Loucy (cell line): ENCODE results near the gene TOP3A.

ENCODE experiments used
- H2AFZ ChIP-seq: fragments of 200-600 bp; sonication (generic); 2 replicates; pipeline ENCODE4 v1.6.0; 2016; ENCODE audit warnings: antibody characterized with exemption, mild to moderate bottlenecking, low read length, moderate library complexity
- H3F3A ChIP-seq: fragments of 200-600 bp; 2 replicates; pipeline ENCODE4 v1.6.0; 2016; ENCODE audit warnings: antibody characterized with exemption, low read depth, mild to moderate bottlenecking
- H3K27me3 ChIP-seq: fragments of 200-600 bp; sonication (generic); 2 replicates; pipeline ENCODE4 v1.6.1; 2014; ENCODE audit warnings: low read length, mild to moderate bottlenecking; ENCODE audit not compliant: insufficient read depth, poor library complexity, severe bottlenecking
- H3K36me3 ChIP-seq: fragments of 200-600 bp; sonication (generic); 2 replicates; pipeline ENCODE4 v1.6.1; 2016; ENCODE audit warnings: low read length; ENCODE audit not compliant: insufficient read depth
- H3K4me1 ChIP-seq: fragments of 200-600 bp; sonication (generic); 2 replicates; pipeline ENCODE4 v1.5.1; 2014; ENCODE audit warnings: low read length, mild to moderate bottlenecking; ENCODE audit not compliant: insufficient read depth, poor library complexity, severe bottlenecking
- H3K4me2 ChIP-seq: fragments of 200-600 bp; sonication (generic); 2 replicates; pipeline ENCODE4 v1.6.0; 2014; ENCODE audit warnings: antibody characterized with exemption, low read length, low read depth, mild to moderate bottlenecking; ENCODE audit not compliant: poor library complexity, severe bottlenecking
- H3K4me3 ChIP-seq: fragments of 200-600 bp; sonication (generic); 2 replicates; pipeline ENCODE4 v1.5.1; 2014; ENCODE audit warnings: low read length, mild to moderate bottlenecking, mixed read lengths; ENCODE audit not compliant: poor library complexity, severe bottlenecking
- H3K79me2 ChIP-seq: fragments of 200-600 bp; sonication (generic); 2 replicates; pipeline ENCODE4 v1.6.1; 2014; ENCODE audit warnings: low read length; ENCODE audit not compliant: insufficient read depth
- H3K9ac ChIP-seq: fragments of 200-600 bp; sonication (generic); 2 replicates; pipeline ENCODE4 v1.6.0; 2014; ENCODE audit warnings: mild to moderate bottlenecking, low read depth, low read length, moderate library complexity; ENCODE audit not compliant: poor library complexity, severe bottlenecking
- H3K9me2 ChIP-seq: fragments of 200-600 bp; sonication (generic); replicated peaks from 2 replicates; pipeline ENCODE4 v1.6.1; 2016; ENCODE audit warnings: low read depth, low read length, mixed read lengths
- H3K9me3 ChIP-seq: fragments of 200-600 bp; sonication (generic); 2 replicates; pipeline ENCODE4 v1.6.1; 2014; ENCODE audit warnings: mild to moderate bottlenecking, antibody characterized with exemption, low read length, low read depth; ENCODE audit not compliant: insufficient read depth
- H4K20me1 ChIP-seq: fragments of 200-600 bp; sonication (generic); 2 replicates; pipeline ENCODE4 v1.6.0; 2014; ENCODE audit warnings: antibody characterized with exemption, low read length, mild to moderate bottlenecking; ENCODE audit not compliant: insufficient read depth, poor library complexity, severe bottlenecking
- EZH2phosphoT487 ChIP-seq: fragments of 200-600 bp; IDR thresholded peaks from 2 replicates; pipeline ENCODE4 v1.6.1; 2018; ENCODE audit warnings: antibody characterized with exemption, mild to moderate bottlenecking, moderate library complexity, borderline replicate concordance
- TF ChIP-seq, protein P1 (sequence below): fragments of 200-600 bp; sonication (generic); conservative IDR thresholded peaks from 2 replicates; pipeline ENCODE4 v1.5.1; 2014; ENCODE audit warnings: mild to moderate bottlenecking, antibody characterized with exemption, low read length

The TOP3A gene

DNA sequence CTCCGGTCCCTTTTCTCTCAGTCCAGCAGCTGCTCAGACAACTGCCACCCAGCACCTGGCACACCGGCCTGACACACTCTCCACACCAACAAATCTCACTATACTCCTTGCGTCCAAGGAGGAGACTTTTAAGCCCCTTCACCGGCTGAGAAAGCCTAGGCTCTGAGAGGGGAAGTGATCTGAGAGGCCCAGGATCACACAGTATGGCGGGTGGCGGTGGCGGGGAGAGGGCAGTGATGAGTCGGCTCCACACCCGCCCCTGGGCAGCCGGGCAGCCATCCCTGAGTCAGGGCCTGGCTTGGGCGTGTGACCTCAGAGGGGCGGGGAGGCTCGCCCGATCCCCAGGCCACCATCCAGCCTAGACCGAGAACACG lies 56.8 kb downstream of the TOP3A start:
- Histone ChIP-seq H3F3A (no peaks in the 10 kb centered on the region), H3K27me3 (no peaks in the 10 kb centered on the region), H3K9me2 (no peaks in the 10 kb centered on the region), H3K9ac (peak overlapping the region; percentile 84), H4K20me1 (peaks cover 25% of the 10 kb centered on the region), H3K79me2 (peaks cover 40% of the 10 kb centered on the region), H3K36me3 (peaks cover 21% of the 10 kb centered on the region; the same call in 1 of the 2 replicates), H3K4me1 (peaks cover 27% of the 10 kb centered on the region), H2AFZ (peak overlapping the region; percentile 99), H3K9me3 (no peaks in the 10 kb centered on the region), H3K4me2 (peak overlapping the region; percentile 80), H3K4me3 (peak overlapping the region; percentile 76)
- TF ChIP-seq EZH2phosphoT487, result no peak
- TF ChIP-seq, protein P1, sequence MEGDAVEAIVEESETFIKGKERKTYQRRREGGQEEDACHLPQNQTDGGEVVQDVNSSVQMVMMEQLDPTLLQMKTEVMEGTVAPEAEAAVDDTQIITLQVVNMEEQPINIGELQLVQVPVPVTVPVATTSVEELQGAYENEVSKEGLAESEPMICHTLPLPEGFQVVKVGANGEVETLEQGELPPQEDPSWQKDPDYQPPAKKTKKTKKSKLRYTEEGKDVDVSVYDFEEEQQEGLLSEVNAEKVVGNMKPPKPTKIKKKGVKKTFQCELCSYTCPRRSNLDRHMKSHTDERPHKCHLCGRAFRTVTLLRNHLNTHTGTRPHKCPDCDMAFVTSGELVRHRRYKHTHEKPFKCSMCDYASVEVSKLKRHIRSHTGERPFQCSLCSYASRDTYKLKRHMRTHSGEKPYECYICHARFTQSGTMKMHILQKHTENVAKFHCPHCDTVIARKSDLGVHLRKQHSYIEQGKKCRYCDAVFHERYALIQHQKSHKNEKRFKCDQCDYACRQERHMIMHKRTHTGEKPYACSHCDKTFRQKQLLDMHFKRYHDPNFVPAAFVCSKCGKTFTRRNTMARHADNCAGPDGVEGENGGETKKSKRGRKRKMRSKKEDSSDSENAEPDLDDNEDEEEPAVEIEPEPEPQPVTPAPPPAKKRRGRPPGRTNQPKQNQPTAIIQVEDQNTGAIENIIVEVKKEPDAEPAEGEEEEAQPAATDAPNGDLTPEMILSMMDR, result no peak

DNA sequence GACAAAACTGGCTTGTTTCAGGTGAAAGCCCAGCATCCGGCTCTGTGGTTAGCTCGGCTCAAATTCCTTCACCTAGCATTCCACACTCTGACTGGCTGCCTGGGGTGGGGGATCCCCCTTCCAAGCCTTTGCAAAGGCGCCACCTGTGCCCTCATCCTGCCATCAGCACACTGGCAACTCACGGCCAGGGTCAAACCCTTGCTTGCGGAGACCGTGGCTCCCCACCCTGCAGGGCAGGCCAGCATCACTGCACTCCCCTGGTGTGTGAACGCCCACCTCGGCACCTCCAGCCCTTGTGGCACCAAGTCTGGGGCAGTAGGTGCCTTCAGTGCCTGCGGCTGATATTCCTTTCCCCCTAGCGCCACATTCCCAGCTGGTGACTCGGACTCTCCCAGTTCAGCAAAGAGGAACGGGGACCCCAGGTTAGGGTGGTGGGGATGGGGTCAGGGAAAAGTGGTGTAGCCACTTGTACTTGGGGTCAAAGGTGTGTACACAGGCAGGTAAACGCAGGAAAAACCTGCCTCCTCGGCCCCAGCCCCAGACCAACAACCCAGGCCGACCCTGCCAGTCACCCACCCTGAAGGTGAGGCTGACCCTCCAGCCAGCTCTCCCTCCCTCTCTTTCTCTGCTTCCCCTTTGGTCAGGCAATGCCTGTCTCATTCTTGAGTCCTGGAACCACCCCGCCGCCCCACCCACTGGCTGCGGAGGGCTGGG lies 57.4 kb downstream of the TOP3A start:
- peaks cover 27% of the 10 kb centered on the region for H3K4me1 ChIP-seq
- TF ChIP-seq, protein P1, result no peak
- TF ChIP-seq EZH2phosphoT487, result no peak
- H3K9me2 ChIP-seq, result no peaks in the 10 kb centered on the region
- H3F3A ChIP-seq, result no peaks in the 10 kb centered on the region
- H3K4me2 ChIP-seq, result peak overlapping the region; percentile 80
- peaks cover 40% of the 10 kb centered on the region for H3K79me2 ChIP-seq
- H3K36me3 ChIP-seq, result peaks cover 25% of the 10 kb centered on the region; the same call in 1 of the 2 replicates
- H2AFZ ChIP-seq, result 0 out of 2 replicates have a peak overlapping the region, but pooled peaks have one; percentile 99
- no peaks in the 10 kb centered on the region for H3K9me3 ChIP-seq
- H4K20me1 ChIP-seq, result peaks cover 25% of the 10 kb centered on the region
- no peaks in the 10 kb centered on the region for H3K27me3 ChIP-seq
- H3K9ac ChIP-seq, result peak overlapping the region; percentile 84
- peak overlapping the region; percentile 76 for H3K4me3 ChIP-seq

DNA sequence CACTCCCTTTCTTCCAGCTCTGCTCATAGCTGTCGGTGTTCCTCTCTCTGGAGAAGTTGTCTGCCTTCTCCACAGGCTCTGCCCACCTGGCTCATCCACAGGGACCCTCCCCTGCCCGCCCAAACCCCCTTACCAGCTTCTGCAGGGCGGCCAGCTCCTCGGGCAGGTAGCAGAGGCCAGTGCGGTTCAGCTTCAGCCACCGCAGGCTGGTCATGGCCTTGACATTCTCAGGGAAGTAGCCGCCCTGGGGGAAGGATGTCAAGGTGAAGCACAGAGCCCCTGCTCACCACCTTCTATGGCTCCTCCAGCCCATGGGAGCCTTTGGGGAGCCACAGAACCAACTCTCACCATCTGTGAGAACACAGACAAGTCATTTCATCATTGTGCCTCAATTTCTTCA lies 58.0 kb downstream of the TOP3A start:
- Histone ChIP-seq H3K4me1 (peaks cover 23% of the 10 kb centered on the region), H3K36me3 (peaks cover 31% of the 10 kb centered on the region; the same call in 1 of the 2 replicates), H3K9me2 (no peaks in the 10 kb centered on the region), H3K27me3 (no peaks in the 10 kb centered on the region), H3K9ac (peak overlapping the region; percentile 84), H3K4me3 (peak overlapping the region; percentile 76), H3K79me2 (peaks cover 36% of the 10 kb centered on the region), H4K20me1 (peaks cover 25% of the 10 kb centered on the region), H3K4me2 (peak overlapping the region; percentile 80), H2AFZ (no peak overlapping the region), H3K9me3 (no peaks in the 10 kb centered on the region), H3F3A (no peaks in the 10 kb centered on the region)
- TF ChIP-seq EZH2phosphoT487, result no peak
- TF ChIP-seq, protein P1, result no peak
